GM15510 (cell line): ENCODE measurements around the gene NCKAP5.

Experiments
- POLR2A ChIP-seq: IDR thresholded peaks from 3 replicates; pipeline ENCODE4 v1.6.1; 2011; ENCODE audit warnings: borderline replicate concordance; ENCODE audit not compliant: insufficient read length; ENCODE audit errors: extremely low read depth

NCKAP5 gene

DNA sequence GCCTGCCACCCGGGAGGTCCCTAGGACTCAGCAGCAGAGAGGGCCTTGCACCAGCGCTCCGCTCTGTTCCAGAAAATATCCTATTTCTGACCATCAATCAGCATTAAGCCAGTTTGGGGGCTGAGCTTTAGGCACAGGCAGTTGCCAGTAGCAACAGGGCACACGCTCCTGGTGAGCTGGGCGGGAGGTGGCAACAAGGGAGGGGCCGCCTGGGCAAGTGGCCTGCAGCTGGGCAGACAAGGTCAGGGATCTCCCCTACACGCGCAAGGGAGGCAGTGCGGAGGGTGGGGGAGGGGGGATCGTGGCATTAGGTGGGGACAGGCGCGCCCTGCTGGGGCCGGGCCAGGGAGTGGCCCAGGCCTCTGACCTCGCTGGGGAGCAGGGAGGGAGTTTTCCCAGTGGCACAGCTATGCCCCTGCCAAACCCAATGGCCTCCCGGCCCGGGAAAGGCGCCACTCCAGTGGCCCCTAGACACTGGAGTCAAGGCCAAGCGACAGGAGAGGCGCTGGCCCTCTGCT lies 302.8 kb downstream of the NCKAP5 start:
- TF ChIP-seq POLR2A, result no peak

- TF ChIP-seq POLR2A, result no peak
These were observed 303.3 kb downstream of the NCKAP5 start for GRCh38 chr2:133264989-133265401.

GRCh38 chr2:133262893-133263292 lies 305.4 kb downstream of the NCKAP5 start:
- TF ChIP-seq POLR2A, result no peak

- TF ChIP-seq POLR2A, result no peak
These were observed 312.9 kb downstream of the NCKAP5 start for GRCh38 chr2:133255360-133255759.

DNA sequence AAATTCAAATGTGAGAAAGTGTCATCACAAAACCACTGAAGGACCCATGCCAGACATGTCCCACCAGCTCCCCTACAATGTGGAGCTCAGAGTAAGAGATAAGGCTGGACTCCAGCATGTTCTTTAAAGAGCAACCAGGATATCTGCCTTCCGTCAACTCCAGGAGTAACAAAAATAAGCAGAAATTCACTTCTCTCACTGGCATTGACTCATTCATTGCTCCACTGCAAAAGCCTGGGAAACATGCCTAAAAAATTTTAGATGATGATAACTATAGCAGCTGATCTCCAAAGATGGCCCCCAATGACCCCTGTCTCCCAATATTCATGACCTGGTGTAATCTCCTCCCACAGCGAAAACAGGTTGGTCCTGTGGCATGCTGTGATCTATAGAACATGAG lies 314.5 kb downstream of the NCKAP5 start:
- TF ChIP-seq POLR2A, result no peak

- TF ChIP-seq POLR2A, result no peak
These were observed 315.4 kb downstream of the NCKAP5 start for GRCh38 chr2:133252780-133253355.

GRCh38 chr2:133249362-133249761 lies 318.9 kb downstream of the NCKAP5 start:
- TF ChIP-seq POLR2A, result no peak

DNA sequence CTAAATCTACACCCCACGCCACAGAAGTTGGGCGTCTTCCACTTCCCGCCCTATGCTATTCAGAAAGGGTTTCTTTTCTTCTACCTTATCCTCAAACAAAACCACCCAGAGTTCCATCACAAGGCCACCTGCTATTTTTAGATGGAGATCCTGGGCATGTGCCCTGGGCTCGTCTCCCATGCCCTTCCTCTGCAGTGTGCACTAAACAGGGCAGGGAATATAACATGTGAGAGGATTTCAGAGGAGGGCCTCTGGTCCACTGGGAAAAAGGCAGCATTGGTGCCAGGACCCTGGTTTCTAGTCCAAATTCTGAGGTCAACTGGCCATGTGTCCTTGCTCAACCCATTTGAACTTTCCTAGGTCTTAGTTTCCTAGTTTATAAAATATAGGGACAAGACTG lies 320.0 kb downstream of the NCKAP5 start:
- no peak for TF ChIP-seq POLR2A

- TF ChIP-seq POLR2A, result no peak
These were observed 320.6 kb downstream of the NCKAP5 start for GRCh38 chr2:133247631-133248030.

DNA sequence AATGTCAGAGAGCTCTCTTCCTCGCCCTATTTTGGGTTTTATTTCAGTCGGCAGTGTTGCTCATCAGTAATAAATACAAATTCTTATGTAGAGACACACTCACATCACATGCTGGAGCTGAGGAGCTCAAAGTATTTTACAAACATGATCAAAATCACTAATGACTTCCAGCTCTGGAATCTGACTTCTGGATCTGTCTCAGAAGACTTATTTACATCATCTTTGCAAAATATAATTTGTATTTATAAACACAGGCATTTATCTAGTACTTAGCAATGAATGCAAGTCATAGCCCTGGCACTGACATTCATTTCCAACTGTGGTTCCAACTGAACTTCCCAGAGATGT lies 327.1 kb downstream of the NCKAP5 start:
- no peak for TF ChIP-seq POLR2A

- TF ChIP-seq POLR2A, result no peak
These were observed 327.6 kb downstream of the NCKAP5 start for GRCh38 chr2:133240491-133241223.

DNA sequence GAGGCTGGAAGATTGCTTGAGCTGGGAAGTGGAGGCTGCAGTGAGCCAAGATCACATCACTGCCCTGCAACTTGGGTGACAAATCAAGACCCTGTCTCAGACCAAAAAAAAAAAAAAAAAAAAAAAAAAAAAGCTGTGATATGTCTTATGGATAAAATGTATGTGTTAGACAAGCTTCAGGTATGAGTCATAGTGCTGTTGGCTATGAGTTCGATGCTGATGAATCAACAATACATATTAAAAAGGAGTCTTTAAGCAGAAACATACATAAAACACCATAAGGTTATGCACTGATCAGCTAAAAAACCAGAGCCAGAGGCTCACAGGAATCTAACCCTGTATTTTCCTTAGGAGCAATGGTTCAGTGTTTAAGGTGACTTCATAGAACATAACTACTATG lies 332.3 kb downstream of the NCKAP5 start:
- TF ChIP-seq POLR2A, result no peak

- TF ChIP-seq POLR2A, result no peak
These were observed 335.7 kb downstream of the NCKAP5 start for GRCh38 chr2:133232556-133232955.

DNA sequence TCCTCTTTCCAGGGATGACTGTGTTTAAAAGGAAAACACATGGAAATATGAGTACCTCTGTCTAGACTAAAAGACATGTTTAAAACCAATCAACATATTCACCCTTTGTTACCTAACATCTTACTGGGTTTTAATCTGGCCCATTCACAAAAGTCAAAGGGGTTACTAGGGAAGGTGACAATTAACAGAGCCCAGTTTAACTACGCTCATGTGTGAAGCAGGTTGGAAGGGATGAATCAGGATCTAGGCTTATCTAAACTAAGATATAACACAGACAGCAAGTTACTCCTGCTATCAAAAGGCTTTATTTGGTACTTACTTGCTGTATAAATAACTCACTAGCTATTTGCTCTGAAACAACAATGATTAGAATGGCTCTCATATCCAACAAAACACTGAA lies 337.0 kb downstream of the NCKAP5 start:
- TF ChIP-seq POLR2A, result no peak

GRCh38 chr2:133229974-133230373 lies 338.3 kb downstream of the NCKAP5 start:
- no peak for TF ChIP-seq POLR2A

GRCh38 chr2:133223226-133223625 lies 345.0 kb downstream of the NCKAP5 start:
- no peak for TF ChIP-seq POLR2A
